Cardiac muscle cell (in vitro differentiated cells and primary cell): ENCODE measurements around the gene ADORA2B. TPM values are rescaled to one million over a fixed set of nuclear protein-coding genes. Genes with fewer than 3 reads are reported as not detected.

Experiments used
- DNase-seq, 2 donors: peaks; one replicate each; pipeline versions ENCODE4 v3.0.0 to v3.0.0-alpha.2; 2010 to 2017; ENCODE audit warnings: low read depth in 1 of 2, low spot score in 1 of 2
- H3K27ac ChIP-seq: fragments of 200-600 bp; sonication (generic); 2 replicates; pipeline ENCODE4 v1.5.1; 2016
- H3K27me3 ChIP-seq: fragments of 200-600 bp; sonication (generic); 2 replicates; pipeline ENCODE4 v1.6.0; 2016; ENCODE audit warnings: control low read depth
- H3K36me3 ChIP-seq: fragments of 200-600 bp; sonication (generic); 2 replicates; pipeline ENCODE4 v1.5.1; 2016; ENCODE audit warnings: control low read depth
- H3K4me1 ChIP-seq: fragments of 200-600 bp; sonication (generic); 2 replicates; pipeline ENCODE4 v1.8.1; 2017; ENCODE audit warnings: low read depth, mild to moderate bottlenecking, mixed run types
- H3K4me3 ChIP-seq: fragments of 200-600 bp; sonication (generic); 2 replicates; pipeline ENCODE4 v1.5.1; 2016; ENCODE audit warnings: mild to moderate bottlenecking
- H3K9me3 ChIP-seq: fragments of 200-600 bp; sonication (generic); 2 replicates; pipeline ENCODE4 v1.5.1; 2017; ENCODE audit warnings: low read depth, mild to moderate bottlenecking, control low read depth
- CTCF ChIP-seq: IDR thresholded peaks from 2 replicates; pipeline ENCODE4 v1.5.1; 2012; ENCODE audit warnings: low read depth, mild to moderate bottlenecking, low read length
- polyA plus RNA-seq: library from polyadenylated mRNA; unstranded; fragments of >200 nt; fragmentation: Nextera tagmentation; extraction: Ambion mirVana; gene quantifications from 2 replicates; pipeline ENCODE4 v1.2.1, GENCODE V29; 2016
- total RNA-seq: library from RNA; depleted of rRNA; stranded (reverse); fragments of >200 nt; gene quantifications from 2 replicates; pipeline ENCODE4 v1.2.3, GENCODE V29; 2016

The ADORA2B gene
- total and polyA plus RNA-seq, 2 experiments from 2014 or later: 10.5 to 11.6 TPM

DNA sequence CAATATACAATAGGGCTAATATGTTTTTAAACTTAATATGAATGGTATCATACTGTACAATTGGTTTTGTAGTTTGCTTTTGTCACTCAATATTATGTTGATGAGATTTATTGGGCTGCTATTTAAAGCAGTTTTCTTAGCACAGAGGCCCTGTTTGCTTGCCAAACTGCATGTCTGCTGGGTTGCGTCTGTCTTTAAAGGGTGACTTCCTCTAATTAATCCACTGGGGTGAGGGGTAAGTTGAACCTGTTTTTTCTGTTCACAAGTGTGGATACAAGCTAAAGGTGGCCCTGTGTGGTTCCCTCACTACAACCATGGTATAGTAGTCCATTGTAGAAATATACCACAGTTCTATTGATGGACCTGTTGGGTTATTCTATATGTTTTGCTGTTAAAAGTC, 74.4 kb downstream of the ADORA2B start:
- Histone ChIP-seq H3K27ac (no peak overlapping the region), H3K4me3 (no peak overlapping the region), H3K27me3 (no peaks in the 10 kb centered on the region), H3K36me3 (peaks cover 24% of the 10 kb centered on the region), H3K4me1 (no peaks in the 10 kb centered on the region), H3K9me3 (no peaks in the 10 kb centered on the region)
- DNase-seq: no peak
- TF ChIP-seq CTCF: no peak

DNA sequence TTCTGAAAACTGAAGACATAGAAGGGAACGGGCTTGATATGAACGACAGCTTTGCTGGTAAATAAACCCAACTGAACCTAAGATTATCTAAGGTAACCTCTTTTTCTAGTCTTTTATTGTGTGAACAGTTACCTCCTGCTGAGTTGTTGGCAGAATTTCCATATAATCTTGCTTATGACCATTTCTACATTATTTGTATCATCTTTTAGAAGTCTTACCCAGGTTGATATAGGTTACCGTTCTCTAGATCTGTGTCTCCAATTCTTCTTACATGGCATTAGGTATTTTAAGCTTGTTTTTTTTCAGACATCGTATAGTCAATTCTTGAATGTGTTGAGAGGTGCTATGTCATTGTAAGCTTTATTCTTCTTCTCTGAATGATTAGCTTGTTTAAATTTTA, 79.0 kb downstream of the ADORA2B start:
- TF ChIP-seq CTCF: no peak

GRCh38 chr17:16025202-16025601, 80.3 kb downstream of the ADORA2B start:
- Histone ChIP-seq H3K27ac (no peak overlapping the region), H3K27me3 (no peaks in the 10 kb centered on the region), H3K4me1 (no peaks in the 10 kb centered on the region), H3K4me3 (no peak overlapping the region), H3K36me3 (peaks cover 59% of the 10 kb centered on the region), H3K9me3 (no peaks in the 10 kb centered on the region)
- no peak for TF ChIP-seq CTCF
- DNase-seq: no peak

More for the DNA sequence above, 79.0 kb downstream of the ADORA2B start:
- no peaks in the 10 kb centered on the region for H3K27me3 ChIP-seq
- no peak overlapping the region for H3K27ac ChIP-seq
- no peaks in the 10 kb centered on the region for H3K9me3 ChIP-seq
- peaks cover 47% of the 10 kb centered on the region for H3K36me3 ChIP-seq
- DNase-seq: no peak
- no peak overlapping the region for H3K4me3 ChIP-seq
- H3K4me1 ChIP-seq: no peaks in the 10 kb centered on the region

Other genes with a start within 250 kb of the ADORA2B start
- 50.9 and 78.7 TPM in 2 replicates for gene ZNF286A, start 245.4 kb upstream of the ADORA2B start, total RNA-seq
- 26.1 and 46.7 TPM in 2 replicates for gene ZNF286A, start 245.4 kb upstream of the ADORA2B start, polyA plus RNA-seq
- 2.2 and 2.6 TPM in 2 replicates for gene TBC1D26, start 212.8 kb upstream of the ADORA2B start, total RNA-seq
- 2.5 and 8.9 TPM in 2 replicates for gene TBC1D26, start 212.8 kb upstream of the ADORA2B start, polyA plus RNA-seq
- gene ZSWIM7, start 54.6 kb downstream of the ADORA2B start, total RNA-seq: 28.1 and 47.8 TPM in 2 replicates
- gene ZSWIM7, start 54.6 kb downstream of the ADORA2B start, polyA plus RNA-seq: 81.6 and 84.7 TPM in 2 replicates
- gene TTC19, start 54.7 kb downstream of the ADORA2B start, total RNA-seq: 115 and 133 TPM in 2 replicates
- 76.5 and 79.0 TPM in 2 replicates for gene TTC19, start 54.7 kb downstream of the ADORA2B start, polyA plus RNA-seq